CD4-positive, alpha-beta T cell treated with Interferon alpha-2 for 1 hour (primary cell): ENCODE measurements around the gene NRM.
"Not testable (repeated sequence)": the region's sequence is repeated elsewhere in the genome, so short reads cannot be mapped to it uniquely, and the experiment has no call there.

Experiments
- DNase-seq, 2 donors: peaks; one replicate each; pipeline ENCODE4 v3.0.0-alpha.2; 2020 to 2022

The NRM gene

GRCh38 chr6:30690403-30691207 lies at the start of gene NRM:
Gene NRM, minus strand, starts transcription at chr6:30690984. Its CDS starts 10 bp downstream, at chr6:30690974.
- peak; percentile 62 to 72 for DNase-seq

- DNase-seq: no peak
Measured at GRCh38 chr6:30740540-30740870, 49.7 kb upstream of the NRM start.

- DNase-seq: no peak
Measured at GRCh38 chr6:30738532-30738931, 47.7 kb upstream of the NRM start.

GRCh38 chr6:30735668-30736314 lies 45.0 kb upstream of the NRM start:
- no peak for DNase-seq

- DNase-seq: no peak
Measured at GRCh38 chr6:30732237-30732943, 41.6 kb upstream of the NRM start.

GRCh38 chr6:30730601-30731435 lies 40.0 kb upstream of the NRM start:
- peak; percentile 84 to 88 for DNase-seq

GRCh38 chr6:30727920-30728553 lies 37.3 kb upstream of the NRM start:
- no peak for DNase-seq

GRCh38 chr6:30726506-30727413 lies 36.0 kb upstream of the NRM start:
- no peak for DNase-seq

GRCh38 chr6:30725713-30726505 lies 35.1 kb upstream of the NRM start:
- no peak for DNase-seq

- no peak for DNase-seq
Measured at GRCh38 chr6:30724906-30725667, 34.3 kb upstream of the NRM start.

GRCh38 chr6:30723843-30724741 lies 33.3 kb upstream of the NRM start:
- not testable (repeated sequence) for DNase-seq

GRCh38 chr6:30723159-30723842 lies 32.5 kb upstream of the NRM start:
- not testable (repeated sequence) for DNase-seq

- DNase-seq: peak; percentile 80 to 88
Measured at GRCh38 chr6:30722280-30723112, 31.7 kb upstream of the NRM start.

- peak in 1 of 2 donors; percentile 29 for DNase-seq
Measured at GRCh38 chr6:30722025-30722279, 31.2 kb upstream of the NRM start.

- DNase-seq: peak; percentile 93 to 96
Measured at GRCh38 chr6:30721198-30722024, 30.6 kb upstream of the NRM start.

GRCh38 chr6:30720738-30721197 lies 30.0 kb upstream of the NRM start:
- DNase-seq: peak; percentile 51 to 58
